Measurements from ENCODE around the gene ABCC9.

- TF ChIP-seq RAD21 (IDR thresholded peaks at IDR 0.05; ENCODE audit: low read depth) (no peak), EGR1 (IDR thresholded peaks at IDR 0.05) (no peak), YY1 (IDR thresholded peaks at IDR 0.05; ENCODE audit: low read depth) (no peak)
Measured at GRCh38 chr12:21972055-21972454, 30.8 kb upstream of the ABCC9 start.

Measured in Ishikawa (cell line).